ENCODE measurements around the gene ELP2.

Gene ELP2

DNA sequence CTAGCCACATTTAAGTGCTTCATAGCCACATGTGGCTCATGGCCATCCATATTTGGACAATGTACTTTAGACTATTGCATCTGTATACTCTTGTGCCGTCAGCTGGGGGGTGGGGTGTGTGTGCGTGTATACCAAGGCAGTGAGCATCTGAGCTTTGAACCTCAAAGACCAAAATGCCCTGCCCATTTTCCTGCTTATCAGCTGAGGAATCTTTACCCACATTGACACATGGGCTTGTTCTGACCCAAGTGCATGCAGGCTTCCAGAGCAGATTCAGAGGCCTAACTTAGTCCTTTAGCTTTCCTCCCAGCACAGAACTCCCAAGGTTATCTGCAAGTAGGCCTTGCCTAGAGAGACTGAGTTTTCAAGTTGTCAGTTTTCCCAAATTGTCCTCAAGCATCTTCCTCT, 46.5 kb downstream of the ELP2 start:
- H3K4me3 ChIP-seq (ENCODE audit: low read depth in 1 of 2, low read length in 2 of 2), result no peak overlapping the region
- H3K36me3 ChIP-seq (ENCODE audit: control insufficient read depth in 1 of 2, insufficient read depth in 2 of 2, low read length in 2 of 2), result peaks cover 13 to 44% of the 10 kb centered on the region in 2 donors
- H3K9me3 ChIP-seq (ENCODE audit: control insufficient read depth in 1 of 2, low read length in 2 of 2), result no peaks in the 10 kb centered on the region
- peak overlapping the region in 1 of 2 donors; percentile 3 for H3K9ac ChIP-seq (ENCODE audit: low read depth in 1 of 2, low read length in 2 of 2)
- peaks cover 22 to 25% of the 10 kb centered on the region in 2 donors for H3K4me1 ChIP-seq (ENCODE audit: control insufficient read depth in 1 of 2, insufficient read depth in 2 of 2, low read length in 2 of 2)
- H3K27me3 ChIP-seq (ENCODE audit: control insufficient read depth in 1 of 2, insufficient read depth in 2 of 2, low read length in 2 of 2), result no peaks in the 10 kb centered on the region
- H3K27ac ChIP-seq (ENCODE audit: low read depth, low read length), result peak overlapping the region; percentile 44

DNA sequence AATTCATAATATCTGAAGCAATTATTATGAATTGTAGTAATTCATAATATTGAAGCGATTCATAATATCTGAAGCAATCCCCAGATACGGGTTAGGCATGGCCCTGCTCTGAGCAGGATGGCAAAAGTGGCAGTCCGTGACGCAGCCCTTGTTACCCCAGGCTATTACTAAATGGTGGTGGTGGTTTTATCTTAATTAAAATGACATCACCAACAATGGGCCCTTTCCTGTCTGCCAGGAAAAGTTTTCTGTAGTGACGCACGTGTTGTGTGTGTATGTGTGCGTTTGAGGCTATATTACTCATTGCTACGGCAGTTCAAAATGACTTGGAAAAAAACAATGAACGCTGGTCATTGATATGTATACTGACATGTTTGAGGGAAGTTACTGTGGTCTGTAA, 47.0 kb downstream of the ELP2 start:
- H3K9ac ChIP-seq (ENCODE audit: low read depth in 1 of 2, low read length in 2 of 2), result peak overlapping the region in 1 of 2 donors; percentile 3
- no peaks in the 10 kb centered on the region for H3K27me3 ChIP-seq (ENCODE audit: control insufficient read depth in 1 of 2, insufficient read depth in 2 of 2, low read length in 2 of 2)
- peak overlapping the region; percentile 44 for H3K27ac ChIP-seq (ENCODE audit: low read depth, low read length)
- H3K9me3 ChIP-seq (ENCODE audit: control insufficient read depth in 1 of 2, low read length in 2 of 2), result no peaks in the 10 kb centered on the region
- peaks cover 22 to 25% of the 10 kb centered on the region in 2 donors for H3K4me1 ChIP-seq (ENCODE audit: control insufficient read depth in 1 of 2, insufficient read depth in 2 of 2, low read length in 2 of 2)
- H3K36me3 ChIP-seq (ENCODE audit: control insufficient read depth in 1 of 2, insufficient read depth in 2 of 2, low read length in 2 of 2), result peaks cover 13 to 40% of the 10 kb centered on the region in 2 donors
- no peak overlapping the region for H3K4me3 ChIP-seq (ENCODE audit: low read depth in 1 of 2, low read length in 2 of 2)

DNA sequence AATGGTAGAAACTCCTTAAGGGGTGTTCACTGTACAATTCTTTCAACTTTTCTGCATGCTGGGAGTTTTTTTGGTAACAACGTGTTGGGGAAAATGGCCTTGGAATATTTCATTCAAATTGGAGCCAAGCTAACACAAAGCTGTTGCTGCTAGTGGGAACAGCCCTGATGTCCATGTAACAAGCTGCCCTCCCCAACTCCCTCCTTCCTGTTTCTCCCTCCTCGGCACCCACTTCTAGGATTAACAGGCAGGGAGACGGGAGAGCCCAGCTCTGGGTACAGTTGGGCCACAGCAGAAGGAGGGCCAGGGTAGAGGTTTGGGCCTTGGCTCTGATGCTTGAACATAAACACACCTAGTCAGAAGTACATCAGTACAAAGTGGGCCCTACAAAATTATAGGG, 48.2 kb downstream of the ELP2 start:
- H3K4me3 ChIP-seq (ENCODE audit: low read depth in 1 of 2, low read length in 2 of 2), result no peak overlapping the region
- peaks cover 22 to 25% of the 10 kb centered on the region in 2 donors for H3K4me1 ChIP-seq (ENCODE audit: control insufficient read depth in 1 of 2, insufficient read depth in 2 of 2, low read length in 2 of 2)
- no peaks in the 10 kb centered on the region for H3K9me3 ChIP-seq (ENCODE audit: control insufficient read depth in 1 of 2, low read length in 2 of 2)
- no peak overlapping the region for H3K27ac ChIP-seq (ENCODE audit: low read depth, low read length)
- no peak overlapping the region for H3K9ac ChIP-seq (ENCODE audit: low read depth in 1 of 2, low read length in 2 of 2)
- H3K36me3 ChIP-seq (ENCODE audit: control insufficient read depth in 1 of 2, insufficient read depth in 2 of 2, low read length in 2 of 2), result peaks cover 12 to 30% of the 10 kb centered on the region in 2 donors
- H3K27me3 ChIP-seq (ENCODE audit: control insufficient read depth in 1 of 2, insufficient read depth in 2 of 2, low read length in 2 of 2), result no peaks in the 10 kb centered on the region

DNA sequence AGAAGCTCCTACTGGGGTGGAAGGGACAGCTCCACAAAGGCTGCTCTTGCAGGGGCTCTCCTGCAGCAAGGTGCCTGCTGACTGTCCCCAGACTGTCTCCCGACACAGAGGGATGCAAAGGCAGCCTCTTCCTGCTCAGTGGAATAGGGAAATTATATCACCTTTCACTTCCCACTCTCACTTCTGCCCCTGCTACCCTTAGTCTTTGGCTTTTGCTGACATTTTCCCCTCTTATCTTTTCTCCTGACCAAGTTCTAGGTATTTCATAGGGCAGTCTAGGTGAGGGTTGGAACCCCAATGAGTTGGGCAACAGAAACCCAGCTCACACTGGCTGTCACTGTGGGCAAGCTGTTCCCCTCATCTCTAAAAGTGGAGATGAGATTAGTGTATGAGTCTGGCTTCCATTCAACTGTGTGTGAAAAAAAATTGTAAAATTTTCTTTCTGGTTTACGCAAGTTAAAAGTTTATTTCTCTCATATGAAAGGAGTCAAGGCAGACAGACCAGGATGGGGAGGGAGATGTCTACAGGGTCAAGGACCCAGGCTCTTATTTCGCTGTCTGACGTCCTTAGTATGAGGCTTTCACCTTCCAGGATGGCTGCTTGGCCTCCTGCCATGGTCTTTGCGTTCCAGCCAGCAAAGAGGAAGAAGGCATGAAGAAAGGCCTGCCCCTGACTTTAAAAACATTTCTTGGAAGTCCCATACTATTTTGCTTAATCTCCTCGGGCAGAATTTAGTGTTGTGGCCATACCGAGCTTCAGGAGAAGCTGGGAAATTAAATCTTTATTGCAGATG, 50.1 kb downstream of the ELP2 start:
- H3K27me3 ChIP-seq (ENCODE audit: control insufficient read depth in 1 of 2, insufficient read depth in 2 of 2, low read length in 2 of 2), result no peaks in the 10 kb centered on the region
- peaks cover 2 to 19% of the 10 kb centered on the region in 2 donors for H3K36me3 ChIP-seq (ENCODE audit: control insufficient read depth in 1 of 2, insufficient read depth in 2 of 2, low read length in 2 of 2)
- no peak overlapping the region for H3K27ac ChIP-seq (ENCODE audit: low read depth, low read length)

DNA sequence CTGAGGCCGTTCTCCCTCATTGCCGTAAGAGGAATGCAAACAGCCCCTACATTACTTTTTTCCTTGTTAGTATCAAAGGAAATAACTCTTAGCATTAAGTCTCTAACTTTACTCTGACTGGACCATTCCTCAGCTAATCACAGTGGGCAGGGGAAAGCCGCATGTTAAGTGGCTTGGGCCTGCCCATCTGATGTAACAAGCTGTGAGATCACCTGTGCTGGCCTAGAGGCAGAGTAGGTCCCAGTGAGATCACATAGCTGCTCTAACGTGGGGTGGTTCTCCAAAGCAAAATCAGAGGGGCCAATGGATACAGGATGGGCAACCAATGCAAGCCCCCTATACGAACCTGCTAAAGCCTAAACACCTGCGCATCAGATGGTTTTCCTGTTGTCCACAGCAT, 51.7 kb downstream of the ELP2 start:
- peaks cover 13 to 18% of the 10 kb centered on the region in 2 donors for H3K4me1 ChIP-seq (ENCODE audit: control insufficient read depth in 1 of 2, insufficient read depth in 2 of 2, low read length in 2 of 2)
- no peaks in the 10 kb centered on the region for H3K9me3 ChIP-seq (ENCODE audit: control insufficient read depth in 1 of 2, low read length in 2 of 2)
- no peak overlapping the region for H3K9ac ChIP-seq (ENCODE audit: low read depth in 1 of 2, low read length in 2 of 2)
- peaks cover 0 to 3% of the 10 kb centered on the region in 2 donors for H3K27me3 ChIP-seq (ENCODE audit: control insufficient read depth in 1 of 2, insufficient read depth in 2 of 2, low read length in 2 of 2)
- no peak overlapping the region for H3K4me3 ChIP-seq (ENCODE audit: low read depth in 1 of 2, low read length in 2 of 2)
- H3K36me3 ChIP-seq (ENCODE audit: control insufficient read depth in 1 of 2, insufficient read depth in 2 of 2, low read length in 2 of 2), result peaks cover 0 to 7% of the 10 kb centered on the region in 2 donors
- H3K27ac ChIP-seq (ENCODE audit: low read depth, low read length), result no peak overlapping the region

More for the DNA sequence above, 50.1 kb downstream of the ELP2 start:
- no peak overlapping the region for H3K9ac ChIP-seq (ENCODE audit: low read depth in 1 of 2, low read length in 2 of 2)
- no peak overlapping the region for H3K4me3 ChIP-seq (ENCODE audit: low read depth in 1 of 2, low read length in 2 of 2)
- H3K9me3 ChIP-seq (ENCODE audit: control insufficient read depth in 1 of 2, low read length in 2 of 2), result no peaks in the 10 kb centered on the region
- H3K4me1 ChIP-seq (ENCODE audit: control insufficient read depth in 1 of 2, insufficient read depth in 2 of 2, low read length in 2 of 2), result peaks cover 22 to 25% of the 10 kb centered on the region in 2 donors

DNA sequence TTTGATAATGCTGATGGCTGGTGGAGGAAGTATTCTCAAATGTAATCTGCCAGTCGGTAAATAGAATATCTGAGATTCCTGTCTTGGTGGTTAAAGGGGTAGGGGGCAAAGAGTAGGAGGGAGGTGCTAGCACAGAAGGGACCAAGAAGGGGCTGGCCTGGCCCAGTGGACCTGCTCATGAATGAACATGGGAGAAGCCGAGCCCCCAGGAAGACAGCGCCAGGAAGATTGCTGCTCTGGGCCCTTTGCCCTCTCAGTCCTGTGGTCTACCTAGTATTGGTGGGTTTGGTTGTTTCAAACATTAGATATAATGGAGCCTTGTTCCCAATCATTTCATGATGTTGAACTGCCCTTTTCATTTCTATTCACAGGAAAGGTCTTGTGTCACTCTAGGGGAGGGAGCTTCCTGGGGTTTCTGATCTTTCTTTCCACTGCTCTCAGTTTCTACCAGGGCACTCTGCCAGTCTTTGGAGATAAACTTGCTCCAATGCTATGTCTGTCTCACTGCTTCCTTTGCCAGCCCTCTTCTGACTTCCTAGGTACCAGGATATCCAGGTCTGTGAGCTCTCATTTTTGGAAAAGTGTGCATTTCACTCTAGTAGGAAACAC, 52.3 kb downstream of the ELP2 start:
- Histone ChIP-seq H3K4me1 (ENCODE audit: control insufficient read depth in 1 of 2, insufficient read depth in 2 of 2, low read length in 2 of 2) (peaks cover 10 to 13% of the 10 kb centered on the region in 2 donors), H3K36me3 (ENCODE audit: control insufficient read depth in 1 of 2, insufficient read depth in 2 of 2, low read length in 2 of 2) (peaks cover 0 to 3% of the 10 kb centered on the region in 2 donors), H3K9ac (ENCODE audit: low read depth in 1 of 2, low read length in 2 of 2) (no peak overlapping the region), H3K4me3 (ENCODE audit: low read depth in 1 of 2, low read length in 2 of 2) (no peak overlapping the region), H3K27ac (ENCODE audit: low read depth, low read length) (no peak overlapping the region), H3K27me3 (ENCODE audit: control insufficient read depth in 1 of 2, insufficient read depth in 2 of 2, low read length in 2 of 2) (peaks cover 0 to 3% of the 10 kb centered on the region in 2 donors), H3K9me3 (ENCODE audit: control insufficient read depth in 1 of 2, low read length in 2 of 2) (no peaks in the 10 kb centered on the region)

DNA sequence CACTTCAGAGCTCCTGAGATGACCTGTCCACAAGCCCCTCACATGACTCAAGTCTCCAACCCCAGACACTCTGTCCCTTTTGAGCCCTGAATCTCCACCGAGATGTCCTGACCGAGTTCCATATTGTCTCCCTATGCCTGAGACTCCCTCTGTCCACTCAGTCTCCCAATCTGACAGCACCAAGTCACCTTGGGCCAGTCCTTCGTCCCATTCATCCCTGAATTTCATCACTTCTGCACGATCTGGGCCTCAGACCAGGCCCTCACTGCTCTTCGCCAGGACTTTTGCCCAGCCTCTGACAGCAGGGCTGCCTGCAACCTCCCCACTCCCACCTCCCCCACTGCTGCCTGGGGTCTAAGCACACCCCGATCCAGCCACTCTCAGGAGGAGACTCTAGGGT, 53.3 kb downstream of the ELP2 start:
- Histone ChIP-seq H3K36me3 (ENCODE audit: control insufficient read depth in 1 of 2, insufficient read depth in 2 of 2, low read length in 2 of 2) (no peaks in the 10 kb centered on the region), H3K9me3 (ENCODE audit: control insufficient read depth in 1 of 2, low read length in 2 of 2) (no peaks in the 10 kb centered on the region), H3K4me3 (ENCODE audit: low read depth in 1 of 2, low read length in 2 of 2) (no peak overlapping the region), H3K27me3 (ENCODE audit: control insufficient read depth in 1 of 2, insufficient read depth in 2 of 2, low read length in 2 of 2) (peaks cover 0 to 8% of the 10 kb centered on the region in 2 donors), H3K9ac (ENCODE audit: low read depth in 1 of 2, low read length in 2 of 2) (no peak overlapping the region), H3K4me1 (ENCODE audit: control insufficient read depth in 1 of 2, insufficient read depth in 2 of 2, low read length in 2 of 2) (peaks cover 10 to 13% of the 10 kb centered on the region in 2 donors), H3K27ac (ENCODE audit: low read depth, low read length) (no peak overlapping the region)

DNA sequence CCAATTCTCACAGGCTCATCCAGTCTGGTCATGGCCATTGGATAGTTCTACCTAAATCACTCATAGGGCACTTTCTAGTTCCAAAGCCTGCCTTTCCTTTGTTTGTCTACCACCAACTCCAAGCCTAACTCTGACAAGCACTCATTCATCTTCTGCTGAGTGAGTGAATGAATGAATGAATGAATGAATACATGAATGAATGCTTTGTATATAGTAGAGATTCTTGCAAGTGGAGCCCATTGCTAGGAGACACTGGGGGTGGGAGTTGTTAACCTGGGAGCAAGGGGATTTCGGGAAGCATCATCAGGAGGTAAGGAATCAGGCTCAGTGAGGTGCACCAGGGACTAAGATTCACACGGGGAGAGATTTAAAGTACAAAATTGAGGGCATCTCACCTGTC, 54.3 kb downstream of the ELP2 start:
- H3K27me3 ChIP-seq (ENCODE audit: control insufficient read depth in 1 of 2, insufficient read depth in 2 of 2, low read length in 2 of 2), result peaks cover 0 to 12% of the 10 kb centered on the region in 2 donors
- H3K9ac ChIP-seq (ENCODE audit: low read depth in 1 of 2, low read length in 2 of 2), result no peak overlapping the region
- no peak overlapping the region for H3K4me3 ChIP-seq (ENCODE audit: low read depth in 1 of 2, low read length in 2 of 2)
- H3K27ac ChIP-seq (ENCODE audit: low read depth, low read length), result no peak overlapping the region
- no peaks in the 10 kb centered on the region for H3K9me3 ChIP-seq (ENCODE audit: control insufficient read depth in 1 of 2, low read length in 2 of 2)
- no peaks in the 10 kb centered on the region for H3K36me3 ChIP-seq (ENCODE audit: control insufficient read depth in 1 of 2, insufficient read depth in 2 of 2, low read length in 2 of 2)
- peaks cover 14 to 19% of the 10 kb centered on the region in 2 donors for H3K4me1 ChIP-seq (ENCODE audit: control insufficient read depth in 1 of 2, insufficient read depth in 2 of 2, low read length in 2 of 2)

DNA sequence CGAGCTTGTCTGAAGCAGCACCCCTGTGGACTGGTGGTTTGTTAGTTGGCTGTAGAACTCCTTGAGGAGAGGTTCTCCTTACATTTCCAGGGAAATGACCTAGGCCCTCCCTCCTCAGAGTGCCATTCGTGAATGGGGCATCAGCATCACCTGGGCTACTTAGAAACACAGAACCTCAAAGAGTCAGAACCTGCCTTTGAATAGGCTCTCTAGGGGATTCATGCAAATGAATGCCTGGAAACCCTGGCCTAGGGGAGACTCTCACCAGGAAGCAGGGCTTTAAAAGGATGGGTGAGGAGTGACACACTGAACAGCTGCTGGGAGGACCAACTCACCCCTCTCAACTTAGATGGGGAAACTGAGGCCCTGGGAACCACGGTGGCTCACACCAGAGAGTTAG, 55.5 kb downstream of the ELP2 start:
- no peak overlapping the region for H3K27ac ChIP-seq (ENCODE audit: low read depth, low read length)
- peaks cover 0 to 12% of the 10 kb centered on the region in 2 donors for H3K27me3 ChIP-seq (ENCODE audit: control insufficient read depth in 1 of 2, insufficient read depth in 2 of 2, low read length in 2 of 2)
- H3K4me3 ChIP-seq (ENCODE audit: low read depth in 1 of 2, low read length in 2 of 2), result no peak overlapping the region
- no peak overlapping the region for H3K9ac ChIP-seq (ENCODE audit: low read depth in 1 of 2, low read length in 2 of 2)
- no peaks in the 10 kb centered on the region for H3K9me3 ChIP-seq (ENCODE audit: control insufficient read depth in 1 of 2, low read length in 2 of 2)
- H3K36me3 ChIP-seq (ENCODE audit: control insufficient read depth in 1 of 2, insufficient read depth in 2 of 2, low read length in 2 of 2), result no peaks in the 10 kb centered on the region
- peaks cover 11 to 14% of the 10 kb centered on the region in 2 donors for H3K4me1 ChIP-seq (ENCODE audit: control insufficient read depth in 1 of 2, insufficient read depth in 2 of 2, low read length in 2 of 2)

DNA sequence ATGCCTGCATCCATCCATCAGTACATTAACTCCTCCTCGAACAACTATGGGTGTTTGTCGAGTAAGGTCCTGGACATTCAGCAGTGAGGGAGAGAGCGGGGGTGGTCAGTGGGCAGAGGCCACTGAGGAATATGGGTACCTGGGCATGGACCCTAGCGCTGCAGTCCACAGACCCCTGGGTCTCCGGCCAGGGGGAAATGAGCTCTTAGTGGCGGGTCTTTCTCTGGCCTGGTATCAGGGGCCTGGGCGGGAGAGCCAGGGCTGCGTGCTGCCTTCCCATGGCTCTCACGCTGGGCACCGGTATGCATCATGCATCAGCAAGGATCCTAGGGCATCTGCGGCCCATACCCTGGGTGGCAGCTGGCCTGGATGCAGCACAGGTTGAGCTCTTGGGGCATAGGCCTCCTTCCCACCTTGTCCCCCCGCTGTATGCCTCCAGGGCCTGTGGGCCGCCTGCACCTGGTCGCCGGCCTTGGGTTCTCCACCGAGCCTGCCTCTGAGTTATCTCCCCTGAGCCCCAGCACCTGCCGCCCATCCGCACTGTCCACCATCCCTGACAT, 56.3 kb downstream of the ELP2 start:
- Histone ChIP-seq H3K4me1 (ENCODE audit: control insufficient read depth in 1 of 2, insufficient read depth in 2 of 2, low read length in 2 of 2) (peaks cover 10 to 11% of the 10 kb centered on the region in 2 donors), H3K4me3 (ENCODE audit: low read depth in 1 of 2, low read length in 2 of 2) (peak overlapping the region; percentile 90 to 96), H3K27me3 (ENCODE audit: control insufficient read depth in 1 of 2, insufficient read depth in 2 of 2, low read length in 2 of 2) (peaks cover 0 to 12% of the 10 kb centered on the region in 2 donors), H3K9me3 (ENCODE audit: control insufficient read depth in 1 of 2, low read length in 2 of 2) (no peaks in the 10 kb centered on the region), H3K27ac (ENCODE audit: low read depth, low read length) (no peak overlapping the region), H3K36me3 (ENCODE audit: control insufficient read depth in 1 of 2, insufficient read depth in 2 of 2, low read length in 2 of 2) (no peaks in the 10 kb centered on the region), H3K9ac (ENCODE audit: low read depth in 1 of 2, low read length in 2 of 2) (no peak overlapping the region)
